ENCODE results near the gene MMP25. TPM values are rescaled to one million over a fixed set of nuclear protein-coding genes. Genes with fewer than 3 reads are reported as not detected.

The MMP25 gene
- total RNA-seq, 1 donor from 2014 or later: 0.16 TPM

DNA sequence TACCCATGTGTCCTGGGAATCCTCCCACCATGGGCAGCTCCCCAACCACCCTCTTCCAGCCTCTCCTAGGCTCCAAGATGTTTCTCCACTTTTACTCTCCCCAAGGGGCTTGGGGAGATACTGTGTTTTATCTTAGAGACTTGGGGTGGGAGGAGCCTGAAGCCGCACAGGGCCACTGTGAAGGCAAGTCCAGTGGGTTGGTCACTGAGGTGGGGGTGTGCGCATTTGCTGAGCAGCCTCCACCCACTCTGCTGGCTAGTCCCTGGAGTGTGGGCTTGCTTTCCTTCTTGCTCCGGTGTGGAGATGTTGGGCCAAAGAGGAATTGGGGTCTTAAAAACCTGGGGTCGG, 37.7 kb upstream of the MMP25 start:
- no peak for DNase-seq (ENCODE audit: low spot score in 2 of 2, unreplicated experiment in 2 of 2)
- Mint-ChIP-seq H3K27me3 (ENCODE audit: low read depth) (peaks cover 62% of the 10 kb centered on the region), H3K4me1 (peaks cover 67% of the 10 kb centered on the region)

DNA sequence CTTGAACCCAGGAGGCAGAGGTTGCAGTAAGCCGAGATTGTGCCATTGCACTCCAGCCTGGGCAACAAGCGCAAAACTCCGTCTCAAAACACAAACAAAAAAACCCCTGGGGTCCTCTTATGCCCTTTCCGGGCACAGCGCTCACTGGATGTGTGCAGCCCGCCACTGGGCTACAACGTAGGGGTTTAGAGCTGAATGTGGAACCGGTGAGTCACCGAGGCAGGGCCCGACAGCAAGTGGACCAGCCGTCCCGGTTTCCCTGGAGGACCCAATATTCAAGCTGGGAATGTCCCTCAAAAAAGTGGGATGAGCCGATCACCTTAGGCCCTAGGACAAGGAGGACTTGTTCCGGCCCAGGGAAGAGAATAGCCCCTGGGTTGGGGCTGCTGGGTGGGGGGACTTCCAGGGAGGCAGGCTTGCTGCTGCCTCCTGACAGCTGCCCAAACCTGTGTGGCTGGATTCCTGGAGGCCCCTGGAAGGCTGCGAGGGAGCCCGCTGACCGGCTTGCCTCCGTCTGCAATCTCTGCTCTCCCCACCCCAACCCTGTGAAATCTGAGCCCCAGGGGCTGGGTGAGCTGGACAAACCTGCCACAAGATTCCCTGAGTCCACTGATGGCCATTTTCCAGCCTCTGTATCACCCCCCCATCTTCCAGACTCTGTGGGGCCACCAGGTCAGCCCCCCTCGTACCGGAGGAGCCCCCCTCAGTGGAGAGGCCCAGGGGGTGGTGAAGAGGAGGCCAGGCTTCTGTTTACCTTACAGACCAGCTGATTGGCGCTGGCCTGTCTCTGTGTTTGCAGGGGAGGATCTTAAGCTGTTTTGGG, 36.6 kb upstream of the MMP25 start:
- H3K27me3 Mint-ChIP-seq (ENCODE audit: low read depth): peaks cover 68% of the 10 kb centered on the region
- peak; percentile 82 to 92 for DNase-seq (ENCODE audit: low spot score in 2 of 2, unreplicated experiment in 2 of 2)
- H3K4me3 Mint-ChIP-seq: peak overlapping the region; percentile 39
- H3K36me3 Mint-ChIP-seq: no peaks in the 10 kb centered on the region
- H3K4me1 Mint-ChIP-seq: peaks cover 74% of the 10 kb centered on the region
- no peaks in the 10 kb centered on the region for H3K9me3 Mint-ChIP-seq
- TF ChIP-seq, protein P1, sequence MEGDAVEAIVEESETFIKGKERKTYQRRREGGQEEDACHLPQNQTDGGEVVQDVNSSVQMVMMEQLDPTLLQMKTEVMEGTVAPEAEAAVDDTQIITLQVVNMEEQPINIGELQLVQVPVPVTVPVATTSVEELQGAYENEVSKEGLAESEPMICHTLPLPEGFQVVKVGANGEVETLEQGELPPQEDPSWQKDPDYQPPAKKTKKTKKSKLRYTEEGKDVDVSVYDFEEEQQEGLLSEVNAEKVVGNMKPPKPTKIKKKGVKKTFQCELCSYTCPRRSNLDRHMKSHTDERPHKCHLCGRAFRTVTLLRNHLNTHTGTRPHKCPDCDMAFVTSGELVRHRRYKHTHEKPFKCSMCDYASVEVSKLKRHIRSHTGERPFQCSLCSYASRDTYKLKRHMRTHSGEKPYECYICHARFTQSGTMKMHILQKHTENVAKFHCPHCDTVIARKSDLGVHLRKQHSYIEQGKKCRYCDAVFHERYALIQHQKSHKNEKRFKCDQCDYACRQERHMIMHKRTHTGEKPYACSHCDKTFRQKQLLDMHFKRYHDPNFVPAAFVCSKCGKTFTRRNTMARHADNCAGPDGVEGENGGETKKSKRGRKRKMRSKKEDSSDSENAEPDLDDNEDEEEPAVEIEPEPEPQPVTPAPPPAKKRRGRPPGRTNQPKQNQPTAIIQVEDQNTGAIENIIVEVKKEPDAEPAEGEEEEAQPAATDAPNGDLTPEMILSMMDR (IDR thresholded peaks at IDR 0.05; ENCODE audit: unreplicated experiment): no peak
- peak overlapping the region; percentile 94 for H3K27ac Mint-ChIP-seq

More for the DNA sequence above, 37.7 kb upstream of the MMP25 start:
- peak overlapping the region; percentile 94 for H3K27ac Mint-ChIP-seq
- H3K36me3 Mint-ChIP-seq: no peaks in the 10 kb centered on the region
- H3K4me3 Mint-ChIP-seq: no peak overlapping the region
- no peaks in the 10 kb centered on the region for H3K9me3 Mint-ChIP-seq
- TF ChIP-seq, protein P1 (IDR thresholded peaks at IDR 0.05; ENCODE audit: unreplicated experiment): no peak

DNA sequence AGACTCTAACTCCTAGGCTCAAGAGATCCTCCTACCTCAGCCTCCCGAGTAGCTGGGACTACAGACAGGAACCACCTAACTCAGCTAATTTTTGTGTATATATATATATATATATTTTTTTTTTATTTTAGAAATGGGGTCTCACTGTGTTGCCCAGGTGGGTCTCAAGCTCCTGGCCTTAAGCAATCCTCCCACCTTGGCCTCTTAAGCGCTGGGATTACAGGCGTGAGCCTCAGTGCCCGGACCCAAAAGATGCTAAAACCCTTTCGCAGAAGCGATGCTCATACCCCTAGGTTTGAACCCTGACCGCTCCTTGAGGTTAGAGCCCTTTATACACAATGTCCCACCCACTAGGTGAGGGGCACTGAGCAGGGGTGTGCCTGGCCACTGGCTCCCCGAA, 35.9 kb upstream of the MMP25 start:
- H3K36me3 Mint-ChIP-seq: peaks cover 3% of the 10 kb centered on the region
- H3K27me3 Mint-ChIP-seq (ENCODE audit: low read depth): peaks cover 68% of the 10 kb centered on the region
- H3K4me1 Mint-ChIP-seq: peaks cover 76% of the 10 kb centered on the region
- DNase-seq (ENCODE audit: low spot score in 2 of 2, unreplicated experiment in 2 of 2): no peak
- TF ChIP-seq, protein P1 (IDR thresholded peaks at IDR 0.05; ENCODE audit: unreplicated experiment): no peak
- no peak overlapping the region for H3K4me3 Mint-ChIP-seq
- H3K9me3 Mint-ChIP-seq: no peaks in the 10 kb centered on the region
- H3K27ac Mint-ChIP-seq: peak overlapping the region; percentile 94

DNA sequence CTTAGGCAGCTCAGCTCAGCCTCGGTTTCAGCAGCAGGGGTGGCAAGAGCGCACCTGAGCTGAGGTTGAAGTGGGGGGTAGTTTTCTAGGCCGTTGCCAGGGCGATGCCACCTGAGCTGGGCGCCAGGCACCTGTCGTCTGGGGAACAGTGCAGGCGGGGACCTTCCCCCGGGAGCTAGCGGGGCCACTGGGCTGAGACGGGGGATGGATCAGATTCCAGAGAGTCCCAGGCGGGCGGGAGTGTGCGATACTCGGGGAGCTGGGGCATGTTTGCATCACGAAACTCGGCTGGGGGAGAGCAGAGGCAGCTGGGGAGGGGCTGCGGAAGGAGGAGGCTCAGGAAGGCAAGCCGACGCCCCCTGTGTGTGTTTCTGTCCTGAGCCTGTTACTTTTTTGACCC, 34.1 kb upstream of the MMP25 start:
- Mint-ChIP-seq H3K36me3 (peaks cover 4% of the 10 kb centered on the region), H3K27me3 (ENCODE audit: low read depth) (peaks cover 60% of the 10 kb centered on the region), H3K4me3 (peak overlapping the region; percentile 60), H3K4me1 (peaks cover 77% of the 10 kb centered on the region), H3K27ac (peak overlapping the region; percentile 97), H3K9me3 (no peaks in the 10 kb centered on the region)
- peak in 1 of 2 experiments; percentile 64 for DNase-seq (ENCODE audit: low spot score in 2 of 2, unreplicated experiment in 2 of 2)
- TF ChIP-seq, protein P1 (IDR thresholded peaks at IDR 0.05; ENCODE audit: unreplicated experiment): no peak

DNA sequence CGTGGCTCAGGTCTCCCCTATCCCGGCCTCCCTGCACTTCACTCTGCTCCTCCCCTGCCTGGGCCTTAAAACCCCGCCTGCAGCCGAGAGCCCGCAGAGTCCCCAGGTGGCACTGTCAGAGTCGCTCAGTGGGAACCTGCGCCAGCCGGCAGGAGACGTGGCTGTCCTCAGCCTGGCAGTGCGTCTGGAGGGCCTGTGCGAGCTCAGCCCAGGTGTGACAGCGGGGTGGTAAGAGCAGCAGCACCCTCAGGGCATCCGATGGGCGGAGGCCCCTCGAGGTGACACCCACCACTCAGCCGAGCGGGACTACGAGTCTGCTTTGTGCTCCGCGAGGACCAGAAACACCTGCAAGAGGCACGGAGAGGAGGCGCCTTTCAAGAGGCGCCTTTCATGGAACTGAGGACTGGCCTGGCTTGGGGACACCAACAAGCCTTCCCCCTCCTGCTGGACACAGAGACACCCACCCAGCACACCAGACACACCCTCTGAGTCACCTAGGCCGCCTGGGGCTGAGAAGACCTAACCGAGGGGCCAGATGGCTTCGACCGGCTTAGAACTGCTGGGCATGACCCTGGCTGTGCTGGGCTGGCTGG, 33.4 kb upstream of the MMP25 start, which contains the start of gene CLDN9:
CLDN9 (plus strand) TSS at position 96 of the 593 bp plus-strand sequence; CDS start at position 536, 440 bp downstream.
- DNase-seq (ENCODE audit: low spot score in 2 of 2, unreplicated experiment in 2 of 2): peak in 1 of 2 experiments; percentile 60
- Mint-ChIP-seq H3K36me3 (peaks cover 4% of the 10 kb centered on the region), H3K9me3 (no peaks in the 10 kb centered on the region), H3K27ac (peak within 1 kb of the TSS; percentile 97), H3K4me1 (peaks cover 70% of the 10 kb centered on the region), H3K27me3 (ENCODE audit: low read depth) (peaks cover 56% of the 10 kb centered on the region), H3K4me3 (peak within 1 kb of the TSS; percentile 60)
- TF ChIP-seq, protein P1 (IDR thresholded peaks at IDR 0.05; ENCODE audit: unreplicated experiment): no peak
